ENCODE measurements around the gene ATG10.
"Not testable (repeated sequence)": the region's sequence is repeated elsewhere in the genome, so short reads cannot be mapped to it uniquely, and the experiment has no call there.

DNA sequence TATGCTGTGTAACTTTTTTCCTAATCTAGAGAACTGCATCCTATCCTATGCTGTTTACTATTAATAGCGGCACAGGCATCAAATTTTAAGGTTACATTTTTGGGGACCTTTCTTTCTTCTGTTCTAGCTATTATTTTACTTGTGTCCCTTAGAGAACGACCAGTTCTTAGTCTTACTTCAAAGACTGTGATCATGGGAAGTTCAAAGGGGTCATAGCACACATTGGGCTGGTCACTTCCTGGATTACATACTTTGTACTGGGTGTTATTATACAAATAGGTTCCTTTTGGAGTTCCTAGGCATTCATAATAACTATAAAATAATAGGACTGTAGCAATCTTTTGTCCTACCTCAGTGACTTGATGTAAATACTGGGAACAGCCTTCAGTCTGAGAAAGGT, 297.5 kb downstream of the ATG10 start:
- TF ChIP-seq CTCF (conservative IDR thresholded peaks at IDR 0.05; ENCODE audit: low read depth in 2 of 2); CREB1 (CRISPR knock-in tag; IDR thresholded peaks at IDR 0.05; ENCODE audit: low read depth); NANOG (IDR thresholded peaks at IDR 0.05; ENCODE audit: borderline replicate concordance): not testable (repeated sequence)
- TF ChIP-seq, protein P1, sequence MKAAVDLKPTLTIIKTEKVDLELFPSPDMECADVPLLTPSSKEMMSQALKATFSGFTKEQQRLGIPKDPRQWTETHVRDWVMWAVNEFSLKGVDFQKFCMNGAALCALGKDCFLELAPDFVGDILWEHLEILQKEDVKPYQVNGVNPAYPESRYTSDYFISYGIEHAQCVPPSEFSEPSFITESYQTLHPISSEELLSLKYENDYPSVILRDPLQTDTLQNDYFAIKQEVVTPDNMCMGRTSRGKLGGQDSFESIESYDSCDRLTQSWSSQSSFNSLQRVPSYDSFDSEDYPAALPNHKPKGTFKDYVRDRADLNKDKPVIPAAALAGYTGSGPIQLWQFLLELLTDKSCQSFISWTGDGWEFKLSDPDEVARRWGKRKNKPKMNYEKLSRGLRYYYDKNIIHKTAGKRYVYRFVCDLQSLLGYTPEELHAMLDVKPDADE (IDR thresholded peaks at IDR 0.05): not testable (repeated sequence)
